B cell (primary cell): ENCODE data around the gene MACROH2A1.

ENCODE experiments used
- EZH2 ChIP-seq: IDR thresholded peaks from 2 replicates; pipeline ENCODE4 v1.6.1; 2012; ENCODE audit warnings: borderline replicate concordance, low read depth, mild to moderate bottlenecking, moderate library complexity, low read length; ENCODE audit not compliant: insufficient read depth, poor library complexity, severe bottlenecking
- TF ChIP-seq, protein P1 (sequence below): fragments of 200-600 bp; IDR thresholded peaks from one replicate; pipeline ENCODE4 v1.8.0; 2022; ENCODE audit warnings: antibody characterized with exemption, mild to moderate bottlenecking

DNA sequence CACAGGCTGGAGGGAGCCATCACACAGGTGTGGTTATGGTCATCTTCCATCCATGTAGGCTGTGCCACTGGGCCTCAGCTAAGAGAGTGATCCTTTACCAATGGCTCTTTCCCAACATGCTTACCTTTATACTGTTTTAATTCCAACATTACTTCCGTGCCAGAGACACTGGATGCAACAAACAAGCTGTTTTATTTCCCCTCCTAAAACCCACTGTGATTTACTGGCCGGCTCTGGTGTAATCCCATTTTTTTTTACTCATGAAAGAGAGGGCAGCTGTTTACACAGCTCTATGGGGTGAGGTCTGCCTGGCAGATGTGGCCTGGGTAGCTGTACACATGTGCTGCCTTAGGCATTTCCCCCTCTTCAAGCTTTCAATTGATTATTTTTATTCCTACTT is 58.5 kb downstream of the MACROH2A1 start:
- TF ChIP-seq, protein P1, sequence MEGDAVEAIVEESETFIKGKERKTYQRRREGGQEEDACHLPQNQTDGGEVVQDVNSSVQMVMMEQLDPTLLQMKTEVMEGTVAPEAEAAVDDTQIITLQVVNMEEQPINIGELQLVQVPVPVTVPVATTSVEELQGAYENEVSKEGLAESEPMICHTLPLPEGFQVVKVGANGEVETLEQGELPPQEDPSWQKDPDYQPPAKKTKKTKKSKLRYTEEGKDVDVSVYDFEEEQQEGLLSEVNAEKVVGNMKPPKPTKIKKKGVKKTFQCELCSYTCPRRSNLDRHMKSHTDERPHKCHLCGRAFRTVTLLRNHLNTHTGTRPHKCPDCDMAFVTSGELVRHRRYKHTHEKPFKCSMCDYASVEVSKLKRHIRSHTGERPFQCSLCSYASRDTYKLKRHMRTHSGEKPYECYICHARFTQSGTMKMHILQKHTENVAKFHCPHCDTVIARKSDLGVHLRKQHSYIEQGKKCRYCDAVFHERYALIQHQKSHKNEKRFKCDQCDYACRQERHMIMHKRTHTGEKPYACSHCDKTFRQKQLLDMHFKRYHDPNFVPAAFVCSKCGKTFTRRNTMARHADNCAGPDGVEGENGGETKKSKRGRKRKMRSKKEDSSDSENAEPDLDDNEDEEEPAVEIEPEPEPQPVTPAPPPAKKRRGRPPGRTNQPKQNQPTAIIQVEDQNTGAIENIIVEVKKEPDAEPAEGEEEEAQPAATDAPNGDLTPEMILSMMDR = no peak
- TF ChIP-seq EZH2 = no peak
